Measurements from ENCODE around the gene LAMC3.

LAMC3 gene

GRCh38 chr9:130979591-130980385 lies 29.2 kb upstream of the LAMC3 start:
- no peak for DNase-seq

- no peak for DNase-seq
Measured at GRCh38 chr9:130980526-130980925, 28.4 kb upstream of the LAMC3 start.

DNA sequence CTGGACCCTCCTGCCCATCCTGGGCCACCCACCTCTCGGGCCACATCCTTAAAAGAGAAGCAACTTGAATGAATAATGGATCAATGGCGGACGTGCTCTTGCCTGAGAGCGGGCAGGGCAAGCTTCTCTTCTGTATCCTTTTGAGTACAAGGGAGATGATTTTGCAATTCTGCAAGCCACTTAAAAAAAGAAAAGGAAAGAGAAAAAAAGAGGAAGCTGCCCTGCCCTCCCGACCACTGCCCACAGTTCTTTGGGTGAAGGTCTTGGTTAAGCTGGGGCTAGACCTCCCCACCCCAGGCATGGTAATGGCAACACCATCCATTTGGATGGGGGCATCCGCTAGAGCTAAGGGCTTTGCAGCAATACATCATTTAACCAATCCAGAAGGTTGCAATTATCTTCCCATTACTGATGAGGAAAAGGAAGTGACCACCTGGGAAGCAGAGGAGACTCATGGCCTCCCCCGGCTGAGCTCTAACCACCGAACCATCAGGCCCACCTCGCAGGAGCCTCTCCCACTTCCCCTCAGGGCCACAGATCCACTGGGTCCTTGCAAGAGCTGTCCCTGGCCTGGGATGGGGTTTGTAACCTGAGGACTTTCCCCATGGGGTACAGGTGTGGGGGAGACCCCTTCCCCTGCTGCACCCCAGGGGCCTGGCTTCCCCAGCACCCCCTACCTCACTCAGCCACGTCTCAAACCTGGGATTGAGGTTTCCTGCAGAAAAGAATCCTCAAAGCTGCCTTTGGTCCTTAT lies 27.8 kb upstream of the LAMC3 start:
- DNase-seq = no peak

GRCh38 chr9:130981756-130982137 lies 27.2 kb upstream of the LAMC3 start:
- no peak for DNase-seq

DNA sequence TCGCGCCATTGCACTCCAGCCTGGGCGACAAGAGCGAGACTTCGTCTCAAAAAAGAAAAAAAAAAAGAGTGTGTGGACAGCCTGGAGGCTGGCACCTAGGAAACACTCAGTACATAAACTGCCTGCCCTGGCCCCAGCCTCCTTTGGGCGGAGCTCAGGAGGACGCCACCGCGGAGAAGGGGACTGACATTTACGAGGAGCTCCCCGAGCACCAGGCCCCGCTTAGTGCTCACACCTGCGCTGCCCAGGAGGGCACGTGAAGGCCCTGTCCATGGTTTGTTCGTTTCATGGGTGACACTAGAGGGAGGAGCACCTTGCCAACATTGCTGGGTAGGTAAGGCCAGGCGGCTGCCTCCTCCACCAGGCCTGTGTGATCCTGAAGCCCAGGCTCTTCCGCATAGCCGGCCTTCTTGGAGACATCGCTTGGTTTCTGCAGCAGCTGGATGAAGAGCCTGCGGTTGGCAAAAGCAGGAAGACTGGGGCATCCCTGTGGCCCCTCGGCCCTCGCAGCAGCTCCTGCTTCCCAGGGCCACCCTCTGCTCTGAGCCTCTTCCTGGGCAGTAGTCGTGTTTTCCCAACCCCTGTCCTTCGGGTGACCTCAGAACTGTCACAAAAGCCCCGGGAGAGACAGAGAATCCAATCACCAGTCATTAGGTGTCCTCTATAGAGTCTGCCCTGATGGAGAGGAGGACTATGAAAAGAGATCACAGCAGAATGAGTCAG lies 26.2 kb upstream of the LAMC3 start:
- DNase-seq = no peak

DNA sequence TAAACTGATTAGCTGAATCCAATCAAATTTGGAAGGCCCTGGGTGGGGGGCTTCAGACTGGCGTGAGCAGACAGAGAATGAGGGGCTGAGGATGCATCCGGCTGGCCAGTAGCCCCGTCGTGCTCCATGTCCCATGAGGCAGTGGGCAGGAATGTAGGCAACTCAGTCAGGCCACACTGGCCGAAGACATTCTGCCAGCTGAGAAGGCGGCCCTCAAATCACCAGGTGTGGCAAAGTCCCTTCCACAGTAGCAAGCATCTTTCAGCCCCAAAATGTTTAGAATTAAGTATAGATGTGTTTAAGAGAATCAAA lies 25.7 kb upstream of the LAMC3 start:
- DNase-seq = no peak

DNA sequence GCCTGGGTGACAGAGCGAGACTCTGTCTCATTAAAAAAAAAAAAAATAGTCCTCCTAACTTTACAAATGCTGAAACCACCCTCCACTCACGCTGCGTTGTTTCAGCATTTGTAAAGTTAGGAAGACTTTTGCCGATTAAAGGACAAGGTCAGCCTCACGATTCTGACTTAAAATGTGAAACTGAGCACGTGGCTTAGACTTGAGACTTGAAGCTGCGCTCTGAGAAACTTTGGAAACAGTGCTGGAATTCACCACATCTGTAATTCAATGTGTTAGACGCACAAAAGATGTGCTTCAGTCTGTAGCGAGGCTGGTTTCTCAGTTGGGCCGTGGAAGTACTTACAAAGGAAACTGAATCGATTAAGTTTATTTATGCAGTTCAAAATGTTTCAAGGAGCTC lies 25.0 kb upstream of the LAMC3 start:
- no peak for DNase-seq

DNA sequence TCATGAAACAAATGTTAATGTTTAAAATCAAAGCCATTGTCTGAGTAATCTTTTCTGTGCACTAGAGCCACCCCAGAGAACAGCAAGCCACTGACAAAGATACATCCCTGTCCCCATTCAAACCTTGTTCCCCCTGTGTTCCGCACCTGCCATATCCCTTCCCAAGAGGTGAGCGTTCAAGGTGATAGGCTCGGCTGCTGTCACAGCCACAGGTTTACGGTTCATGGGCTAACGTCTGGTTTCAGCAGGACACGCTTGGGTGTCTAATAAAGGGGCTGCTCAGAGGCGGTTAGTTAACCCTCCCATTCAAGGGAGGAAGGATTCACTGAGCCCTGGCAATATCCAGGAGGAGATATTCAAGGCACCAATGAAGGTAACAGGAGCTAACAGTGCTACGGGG lies 24.5 kb upstream of the LAMC3 start:
- DNase-seq = no peak

DNA sequence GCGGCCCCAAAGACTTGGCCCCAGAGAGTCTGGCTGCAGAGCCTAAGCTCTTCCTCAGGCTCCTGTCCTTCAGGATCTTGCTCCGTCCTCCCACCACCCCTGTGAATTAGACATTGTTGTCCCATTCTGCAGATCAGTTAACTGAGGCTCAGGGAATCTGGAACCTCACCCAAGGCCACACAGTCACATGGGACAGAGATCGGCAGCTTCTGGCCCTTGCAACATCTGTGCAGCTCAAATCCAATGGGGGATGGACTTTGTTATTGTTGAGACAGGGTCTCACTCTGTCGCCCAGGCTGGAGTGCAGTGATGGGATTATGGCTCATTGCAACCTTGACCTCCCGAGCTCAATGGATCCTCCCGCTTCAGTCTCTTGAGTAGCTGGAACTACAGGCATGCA lies 23.9 kb upstream of the LAMC3 start:
- DNase-seq = no peak

DNA sequence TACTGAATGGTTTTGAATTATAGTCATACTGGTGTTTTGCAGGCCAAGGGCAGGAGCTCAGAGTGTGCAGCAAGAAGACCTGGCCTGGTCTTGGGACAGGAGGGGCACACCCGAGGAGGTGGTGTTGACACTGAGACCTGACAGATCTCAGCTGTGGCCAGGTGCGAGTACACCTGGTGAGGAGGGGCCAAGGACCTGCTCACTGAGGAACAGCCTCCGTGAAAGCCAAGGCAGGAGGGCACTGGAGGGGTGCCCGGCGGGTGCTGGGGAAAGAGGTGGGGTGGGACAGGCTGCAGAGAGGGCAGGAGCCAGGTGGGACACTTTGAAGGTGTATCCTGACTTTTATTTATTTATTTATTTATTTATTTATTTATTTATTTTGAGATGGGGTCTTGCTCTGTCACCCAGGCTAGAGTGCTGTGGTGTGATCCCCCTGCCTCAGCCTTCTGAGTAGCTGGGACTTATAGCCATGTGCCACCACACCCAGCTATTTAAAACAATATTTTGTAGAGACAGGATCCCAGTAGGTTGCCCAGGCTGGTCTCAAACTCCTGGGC lies 23.3 kb upstream of the LAMC3 start:
- DNase-seq = no peak

GRCh38 chr9:130986356-130986965 lies 22.5 kb upstream of the LAMC3 start:
- no peak for DNase-seq

DNA sequence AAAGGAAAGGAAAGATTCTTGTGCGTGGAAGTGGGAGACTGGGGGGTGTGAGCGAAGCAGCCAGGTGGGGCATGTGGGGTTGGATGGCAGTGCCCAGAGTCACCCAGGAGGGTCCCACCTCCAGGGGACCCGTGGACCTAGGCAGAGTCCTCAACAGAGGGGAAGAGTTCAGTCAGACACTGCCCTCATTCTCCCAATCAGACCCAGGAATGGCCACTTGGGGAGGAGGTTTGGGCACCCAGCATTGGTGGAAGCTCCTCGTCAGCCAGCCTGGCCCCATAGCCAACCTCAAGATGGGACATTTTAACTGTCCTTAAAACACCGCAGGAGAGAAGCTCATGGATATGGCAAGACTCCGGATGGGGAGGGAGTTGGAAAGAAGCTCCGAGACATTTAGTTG lies 21.9 kb upstream of the LAMC3 start:
- no peak for DNase-seq

DNA sequence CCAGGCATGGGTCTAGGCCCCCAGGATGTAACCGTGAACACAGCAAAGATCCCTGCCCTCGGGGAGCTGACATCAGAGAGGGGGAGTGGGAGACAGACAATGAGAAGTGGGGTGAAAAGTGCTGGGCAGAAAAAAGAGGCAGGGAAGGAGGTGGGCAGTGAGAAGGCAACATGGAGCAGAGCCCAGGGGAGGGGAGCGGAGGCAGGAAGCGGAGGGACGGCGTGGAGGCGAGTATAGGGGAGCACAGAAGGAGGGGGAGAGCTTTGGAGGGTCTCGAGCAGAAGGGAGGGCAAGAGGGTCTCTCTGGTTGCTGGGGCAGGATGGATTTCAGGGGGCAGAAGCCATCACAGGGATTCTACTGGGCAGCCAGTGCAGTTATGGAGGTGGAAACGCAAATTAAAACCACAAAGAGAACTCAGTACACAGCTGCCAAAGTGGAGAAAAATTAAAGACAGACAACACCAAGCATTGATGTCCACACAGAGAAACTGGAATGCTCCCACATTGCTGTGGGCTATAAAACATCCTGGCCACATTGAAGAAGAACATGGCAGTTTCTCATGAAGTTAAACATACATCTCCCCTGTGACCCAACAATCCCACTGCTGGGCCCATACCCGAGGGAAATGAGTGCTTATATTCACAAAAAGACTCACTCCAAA lies 21.1 kb upstream of the LAMC3 start:
- no peak for DNase-seq

DNA sequence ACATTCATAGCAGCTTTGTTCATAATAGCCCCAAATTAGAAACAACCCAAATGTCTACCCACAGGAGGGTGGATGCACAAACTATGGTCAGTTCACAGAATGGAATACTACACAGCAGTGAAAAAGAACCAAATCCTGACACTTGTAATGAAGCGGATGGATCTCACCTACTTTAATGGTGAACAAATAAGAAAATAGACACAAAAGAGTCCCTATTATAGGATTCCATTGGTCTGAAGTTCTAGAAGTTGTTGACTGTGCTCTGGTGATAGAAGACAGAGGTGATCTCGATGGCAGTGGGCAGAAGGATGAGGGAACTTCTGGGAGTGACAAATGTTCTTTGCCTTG lies 20.6 kb upstream of the LAMC3 start:
- DNase-seq = no peak

DNA sequence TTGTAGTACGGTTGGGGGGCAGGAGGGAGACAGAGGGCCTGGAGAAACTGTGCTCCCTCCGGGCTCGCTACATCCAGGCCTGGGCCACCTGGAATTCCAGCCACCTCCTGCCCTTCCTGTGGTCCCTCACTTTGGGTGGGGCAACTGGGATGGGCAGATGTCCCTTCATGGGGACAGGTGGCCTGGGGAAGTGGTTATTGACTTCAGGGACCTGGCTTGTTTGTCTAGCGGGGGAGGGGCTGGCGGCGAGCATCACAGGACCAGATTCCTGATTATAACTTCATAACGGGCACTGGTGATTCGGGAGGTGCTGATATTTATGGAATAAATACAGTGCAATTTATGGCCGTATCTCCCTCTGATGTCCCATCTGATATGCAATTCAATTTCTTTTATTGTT lies 20.1 kb upstream of the LAMC3 start:
- DNase-seq = no peak

- no peak for DNase-seq
Measured at GRCh38 chr9:130989391-130989790, 19.6 kb upstream of the LAMC3 start.

- no peak for DNase-seq
Measured at GRCh38 chr9:130989891-130990290, 19.1 kb upstream of the LAMC3 start.

GRCh38 chr9:130990306-130990977 lies 18.5 kb upstream of the LAMC3 start:
- DNase-seq = no peak

DNA sequence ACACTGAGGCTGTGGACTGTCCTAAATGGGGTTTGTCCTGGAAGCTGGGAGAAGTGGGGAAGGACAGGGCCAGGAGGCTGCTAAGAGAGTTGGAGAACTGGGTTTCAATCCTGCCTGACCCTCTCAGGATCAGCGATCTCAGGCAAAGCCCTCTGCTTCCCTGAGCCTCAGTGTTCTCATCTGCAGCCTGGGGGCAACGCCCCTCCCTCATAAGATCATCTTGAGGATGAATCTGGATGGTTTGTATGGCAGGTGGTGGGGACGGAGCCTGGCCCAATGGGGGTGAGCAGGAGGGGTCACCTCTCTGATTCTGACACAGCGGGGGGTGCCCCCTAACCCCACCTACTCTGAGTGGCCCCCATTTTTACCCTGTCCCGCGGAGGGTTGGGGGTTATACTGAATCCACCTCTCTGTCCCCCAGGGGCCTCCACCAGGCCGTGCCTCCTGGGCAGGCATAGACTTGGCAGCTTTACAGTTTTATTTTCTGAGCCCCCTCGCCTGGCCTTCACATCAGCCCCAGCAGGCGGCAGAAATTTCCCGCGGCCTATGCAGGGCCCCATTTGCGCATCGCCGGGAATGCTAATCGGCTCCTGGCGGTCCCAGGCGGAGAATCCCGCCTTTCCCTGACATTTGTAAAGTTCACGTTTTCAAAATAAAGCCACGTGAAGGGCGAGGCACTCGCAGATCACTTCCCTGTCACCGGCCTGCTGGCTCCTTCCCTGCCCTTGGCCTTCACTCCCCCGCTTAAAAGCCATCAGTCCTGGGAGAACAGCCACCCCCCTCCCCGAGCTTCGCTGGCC lies 17.8 kb upstream of the LAMC3 start:
- DNase-seq = no peak

DNA sequence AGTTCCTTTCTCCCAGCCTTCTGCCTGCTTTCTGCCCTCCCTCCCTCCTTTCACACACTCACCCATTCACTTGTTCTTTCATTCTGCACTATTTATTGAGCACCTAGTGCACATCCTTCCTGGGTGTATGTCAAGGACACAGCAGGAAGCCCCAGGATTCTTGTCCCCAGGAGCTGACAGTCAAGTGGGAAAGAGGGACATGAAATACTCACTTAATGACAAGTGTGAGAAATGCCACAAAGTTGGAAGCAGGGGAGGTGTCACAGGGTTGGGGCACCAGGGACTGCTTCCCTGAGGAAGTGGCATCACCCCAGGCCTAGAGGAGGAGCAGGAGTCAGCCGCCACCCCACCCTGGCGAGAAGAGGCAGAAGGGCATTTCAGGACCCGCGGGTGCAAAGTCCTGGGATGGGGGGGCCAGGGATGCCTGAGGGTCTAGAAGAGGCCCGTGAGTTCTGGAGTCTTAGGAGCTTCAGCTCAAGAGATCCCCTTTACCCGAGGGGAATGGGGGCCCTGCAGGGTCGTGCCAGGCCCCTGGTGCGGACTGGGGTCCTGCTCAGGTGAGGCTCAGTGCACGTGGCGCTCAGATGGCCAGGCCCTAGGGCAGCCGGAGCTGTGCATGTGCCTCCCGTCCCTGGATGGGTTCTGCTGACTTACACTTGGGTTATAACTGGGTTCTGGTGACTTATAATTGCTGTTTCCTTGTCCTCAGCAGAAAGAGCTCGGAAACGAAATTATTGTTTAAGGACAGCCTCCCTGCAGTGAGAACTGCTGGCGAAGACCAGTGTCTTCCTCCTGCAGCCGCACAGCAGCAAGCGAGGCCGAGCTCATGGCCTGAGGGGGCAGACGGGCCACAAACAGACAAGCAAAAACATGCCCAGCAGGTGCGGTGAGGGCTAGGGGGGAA lies 16.9 kb upstream of the LAMC3 start:
- DNase-seq = no peak
